HUDEP-2 (cell line): ENCODE data around the gene VPS13D.

Experiments used
- DNase-seq, 76 experiments: peaks; one replicate each; lab custom pipeline; 2025; ENCODE audit not compliant: unreplicated experiment in 76 of 76; lab: John Stamatoyannopoulos, UW

VPS13D gene

GRCh38 chr1:12279728-12280464, 50.1 kb downstream of the VPS13D start:
- DNase-seq, result no peak

GRCh38 chr1:12282142-12282541, 52.3 kb downstream of the VPS13D start:
- no peak for DNase-seq

GRCh38 chr1:12284486-12284885, 54.7 kb downstream of the VPS13D start:
- no peak for DNase-seq

- no peak for DNase-seq
Observed at GRCh38 chr1:12285496-12286143, 55.8 kb downstream of the VPS13D start.

GRCh38 chr1:12287869-12288268, 58.0 kb downstream of the VPS13D start:
- DNase-seq, result no peak

GRCh38 chr1:12290828-12291227, 61.0 kb downstream of the VPS13D start:
- no peak for DNase-seq

GRCh38 chr1:12293416-12293815, 63.6 kb downstream of the VPS13D start:
- DNase-seq, result no peak

DNA sequence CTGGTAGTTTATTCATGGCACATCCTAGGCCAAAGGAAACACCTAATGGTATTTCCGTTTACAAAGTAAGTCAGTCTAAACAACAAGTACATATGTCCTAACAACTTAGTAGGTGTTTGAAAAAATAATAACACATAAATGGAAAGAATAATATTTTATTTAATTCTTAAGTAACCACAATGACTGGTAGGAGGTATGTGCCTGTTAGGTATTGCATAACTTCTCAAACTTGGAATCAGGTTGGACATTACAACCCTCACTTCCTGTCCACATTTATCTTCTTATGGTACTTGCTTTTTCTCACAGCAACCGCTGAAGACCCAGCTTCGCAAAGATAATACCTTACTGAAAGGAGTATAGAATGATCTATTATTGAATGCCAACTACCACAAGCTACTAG, 64.2 kb downstream of the VPS13D start:
- DNase-seq, result no peak

DNA sequence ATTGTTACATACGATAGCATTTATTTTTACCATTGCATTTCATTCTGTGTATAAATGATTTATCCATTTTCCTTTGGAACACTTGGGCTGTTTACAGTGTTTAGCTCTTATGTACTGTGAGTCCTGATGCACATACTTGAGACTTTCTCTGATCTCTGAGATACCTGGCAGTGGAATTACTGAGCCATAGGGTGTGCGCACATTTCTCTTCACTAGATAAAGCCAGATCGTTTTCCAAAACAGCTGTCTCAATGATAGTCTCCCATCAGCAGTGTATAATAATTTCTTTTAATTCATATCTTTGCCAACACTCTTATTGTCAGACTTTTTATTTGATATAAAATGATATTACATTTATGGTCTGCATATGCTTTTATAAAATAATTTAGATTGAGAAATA, 66.2 kb downstream of the VPS13D start:
- DNase-seq, result peak in 43 of 76 experiments; percentile 1 to 76 (median 34)

DNA sequence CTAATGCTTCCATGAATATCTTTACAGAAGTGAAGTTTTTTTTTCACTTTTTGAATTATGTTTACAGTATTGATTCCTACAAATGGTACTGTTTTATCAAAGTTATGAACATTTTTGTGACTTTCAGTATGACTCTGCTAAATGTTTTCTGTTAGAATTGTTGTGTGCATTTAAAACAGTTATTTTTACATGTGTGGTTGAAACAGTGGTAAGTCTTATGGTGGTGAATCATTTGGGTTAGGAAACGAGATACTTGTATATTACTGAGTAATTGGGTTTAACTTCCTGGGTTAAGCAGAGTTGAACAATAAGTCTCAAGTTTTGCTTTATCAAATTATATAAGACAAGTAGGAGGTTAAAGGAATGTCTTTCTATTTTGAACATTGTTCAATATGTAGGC, 66.8 kb downstream of the VPS13D start:
- DNase-seq, result peak in 4 of 76 experiments; percentile 8 to 40 (median 21)

DNA sequence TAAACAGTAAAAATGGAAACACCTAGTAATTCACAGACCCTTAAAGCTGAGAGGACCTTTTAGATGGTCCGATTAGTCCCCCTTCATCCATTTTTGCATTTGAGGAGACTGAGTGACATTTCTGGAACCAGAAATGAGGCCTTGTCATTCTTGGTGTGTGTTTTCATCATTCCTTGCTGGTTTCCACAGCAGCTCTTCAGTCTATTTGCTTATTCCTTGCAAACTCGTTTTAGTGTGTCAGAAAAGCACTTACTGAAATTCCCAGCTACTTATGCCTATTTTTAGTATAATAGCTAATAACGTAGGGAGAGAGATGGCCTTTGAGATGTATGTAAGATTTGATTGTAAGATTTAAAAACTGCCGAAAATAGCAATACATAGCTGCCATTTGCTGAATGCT, 70.9 kb downstream of the VPS13D start:
- DNase-seq, result no peak

DNA sequence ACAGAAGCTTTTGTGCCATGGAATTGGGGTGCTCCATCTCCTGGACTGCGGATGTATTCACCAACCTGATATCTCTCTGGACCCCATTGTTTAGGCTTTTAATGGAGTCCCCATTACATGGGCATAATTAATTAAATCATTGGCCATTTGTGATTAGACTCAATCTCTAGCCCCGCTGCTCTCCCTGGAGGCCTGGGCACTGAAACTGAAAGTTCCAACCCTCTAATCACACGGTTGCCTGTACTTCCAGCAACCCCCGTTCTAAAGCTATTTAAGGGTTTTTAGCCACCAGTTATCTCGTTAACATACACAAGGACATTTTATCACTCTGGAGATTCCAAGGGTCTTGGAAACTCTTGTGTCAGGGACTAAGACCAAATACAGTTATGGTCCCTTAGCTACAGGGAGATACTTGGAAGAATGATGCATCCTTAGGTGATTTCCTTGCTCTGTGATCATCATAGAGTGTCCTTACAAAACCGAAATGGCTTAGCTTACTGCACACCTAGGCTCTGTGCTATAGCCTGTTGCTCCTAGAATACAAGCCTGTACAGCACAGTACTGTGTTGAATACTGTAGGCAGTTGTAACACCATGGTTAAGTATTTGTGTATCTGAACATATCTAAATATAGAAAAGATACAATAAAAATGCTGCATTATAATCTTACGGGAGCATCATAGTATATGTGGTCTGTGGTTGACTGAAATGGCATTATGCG, 71.8 kb downstream of the VPS13D start:
- no peak for DNase-seq

GRCh38 chr1:12302798-12303447, 73.1 kb downstream of the VPS13D start:
- DNase-seq, result no peak

DNA sequence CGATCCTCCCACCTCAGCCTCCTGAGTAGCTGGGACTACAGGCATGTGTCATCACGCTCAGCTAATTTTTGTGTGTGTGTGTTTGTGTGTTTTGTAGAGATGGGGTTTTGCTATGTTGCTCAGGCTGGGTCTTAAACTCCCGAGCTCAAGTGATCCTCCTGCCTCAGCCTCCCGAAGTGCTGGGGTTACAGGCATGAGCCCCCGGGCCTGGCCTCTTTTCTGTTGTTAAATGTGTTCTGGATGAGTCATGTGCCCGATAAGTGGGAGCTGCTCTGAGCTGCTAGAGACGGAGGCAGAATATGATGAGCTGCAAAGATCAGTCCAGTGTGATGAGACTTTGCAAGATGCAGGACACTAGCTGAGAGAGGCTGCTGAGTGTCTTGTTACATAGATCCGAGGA, 75.5 kb downstream of the VPS13D start:
- DNase-seq, result no peak

DNA sequence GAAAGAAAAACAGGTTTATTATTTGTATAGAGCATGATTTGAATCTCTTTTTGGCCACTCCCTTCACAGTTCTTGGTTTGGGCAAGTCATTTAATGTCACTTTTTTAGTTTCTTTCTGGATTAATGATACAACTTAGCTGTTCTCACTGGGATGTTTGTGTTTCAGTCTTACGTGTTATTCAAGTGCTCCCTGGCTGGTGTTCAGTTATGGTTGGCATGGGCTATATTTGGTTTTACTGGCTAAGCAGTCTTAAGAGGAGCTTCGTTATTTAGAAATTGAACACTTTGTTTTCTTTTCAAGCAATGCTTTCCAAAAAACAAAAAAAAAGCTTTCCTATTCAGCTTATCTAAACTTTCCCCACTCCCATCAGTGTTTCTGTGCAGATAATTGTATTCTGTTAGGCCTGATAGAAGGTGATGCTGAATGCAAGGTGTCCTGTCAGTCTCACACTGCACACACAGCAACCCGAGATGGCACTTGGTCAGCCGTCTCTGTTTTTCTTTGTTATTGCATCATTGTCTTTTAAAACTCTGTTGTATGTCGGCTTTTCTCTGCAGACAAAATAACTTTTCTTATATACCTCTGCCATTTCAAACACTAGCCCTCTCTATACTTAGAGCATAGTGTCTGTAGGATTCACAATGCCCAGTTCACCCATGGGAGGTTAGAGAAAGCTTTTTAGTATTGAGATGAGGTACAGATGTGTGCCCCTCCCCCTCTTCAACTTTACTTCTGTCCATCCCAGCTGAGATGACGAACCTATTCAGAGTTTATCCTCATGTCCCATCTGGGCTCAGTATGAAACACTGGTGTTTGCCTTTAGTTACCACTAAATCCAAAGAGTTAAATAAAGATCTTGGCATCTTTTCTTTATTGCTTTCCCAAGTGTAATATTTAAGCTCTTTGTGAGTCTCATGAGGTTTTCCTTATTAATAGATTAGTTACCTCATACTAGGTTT, 80.2 kb downstream of the VPS13D start:
- no peak for DNase-seq

GRCh38 chr1:12314333-12314903, 84.6 kb downstream of the VPS13D start:
- DNase-seq, result no peak

- no peak for DNase-seq
Observed at GRCh38 chr1:12315146-12315545, 85.3 kb downstream of the VPS13D start.

DNA sequence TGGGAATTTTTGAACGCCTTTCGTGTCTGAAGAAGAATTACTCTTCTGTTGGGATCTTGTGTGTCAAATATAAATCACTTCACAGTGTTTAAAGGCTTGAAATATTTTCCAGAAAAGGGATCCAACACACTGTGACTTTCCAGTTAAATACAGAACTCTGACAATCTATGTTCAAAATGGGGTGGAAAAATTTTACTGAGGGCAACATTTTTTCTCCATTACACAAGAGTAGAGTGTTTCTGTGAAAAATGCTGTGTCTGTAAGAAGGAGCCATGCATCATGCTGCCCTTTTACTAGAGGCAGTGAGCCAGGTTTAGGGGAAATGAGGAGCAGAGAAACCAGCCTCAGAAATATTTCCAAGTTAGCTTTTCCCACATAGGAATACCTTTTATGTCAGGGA, 86.5 kb downstream of the VPS13D start:
- DNase-seq, result no peak

DNA sequence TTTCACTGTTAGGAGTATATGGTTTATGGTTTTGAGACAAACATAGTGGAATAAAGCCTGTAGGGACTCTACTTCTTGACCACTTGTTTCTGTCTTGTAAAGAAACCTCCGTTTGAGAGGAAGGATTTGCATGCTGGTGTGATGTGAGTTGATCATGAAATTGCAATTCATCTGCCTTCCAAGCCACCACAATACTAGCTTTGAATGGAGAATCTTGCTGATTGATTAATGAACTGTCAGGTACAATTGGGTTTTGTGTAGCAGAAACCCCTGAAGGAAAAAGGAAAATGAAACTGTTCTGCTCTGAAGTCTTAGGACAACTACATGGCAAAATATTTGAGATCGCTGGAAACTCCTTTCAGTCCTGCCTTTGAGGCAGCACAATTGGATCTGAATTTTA, 90.7 kb downstream of the VPS13D start:
- no peak for DNase-seq

DNA sequence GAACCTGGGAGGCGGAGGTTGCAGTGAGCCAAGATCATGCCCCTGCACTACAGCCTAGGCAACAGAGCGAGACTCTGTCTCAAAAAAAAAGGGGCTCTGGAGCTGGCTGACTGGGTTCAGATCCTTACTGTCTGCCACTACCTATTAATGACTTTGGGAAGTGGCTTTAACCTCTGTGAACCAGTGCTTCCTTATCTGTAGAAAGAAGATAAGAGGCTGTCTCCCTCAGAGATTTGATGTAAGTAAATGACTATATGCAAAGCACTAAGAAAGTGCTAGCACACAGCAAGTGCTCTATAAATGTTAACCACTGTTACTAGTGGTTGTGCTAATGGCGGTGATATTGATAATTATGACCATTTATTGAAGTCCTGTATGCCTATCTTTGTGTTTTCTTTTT, 94.6 kb downstream of the VPS13D start:
- DNase-seq, result no peak
